Heart right ventricle (tissue), 16 donors: Measurements from ENCODE around the gene FAM20C. TPM values are rescaled to one million over a fixed set of nuclear protein-coding genes. Genes with fewer than 3 reads are reported as not detected.

Source experiments
- ATAC-seq, 8 donors: fragments of 200-7000 bp; cut with Tn5 transposase; one replicate each; pipeline ENCODE4 v1.9.1; 2020; ENCODE audit warnings: mild to moderate bottlenecking in 8 of 8, moderate library complexity in 8 of 8, moderate number of reproducible peaks in 1 of 8
- DNase-seq, 2 donors: peaks; one replicate each; pipeline ENCODE4 v3.0.0-alpha.2; 2020
- H3K27ac ChIP-seq, 10 donors: fragments of 200-600 bp; sonication (generic) in 2 of 10; one replicate each; pipeline versions ENCODE4 v1.5.0 to v1.8.0; 2020 to 2022; ENCODE audit warnings: mild to moderate bottlenecking in 3 of 10
- H3K27me3 ChIP-seq, 7 donors: fragments of 200-600 bp; one replicate each; pipeline ENCODE4 v1.8.0; 2021 to 2022; ENCODE audit warnings: mild to moderate bottlenecking in 2 of 7
- H3K36me3 ChIP-seq, 9 donors: fragments of 200-600 bp; sonication (generic) in 1 of 9; one replicate each; pipeline versions ENCODE4 v1.5.0 to v1.8.0; 2020 to 2022; ENCODE audit warnings: mild to moderate bottlenecking in 2 of 9
- H3K4me1 ChIP-seq, 9 donors: fragments of 200-600 bp; sonication (generic) in 1 of 9; one replicate each; pipeline versions ENCODE4 v1.5.0 to v1.8.0; 2020 to 2022; ENCODE audit warnings: mild to moderate bottlenecking in 4 of 9
- H3K4me3 ChIP-seq, 10 donors: fragments of 200-600 bp; sonication (generic) in 2 of 10; one replicate each; pipeline versions ENCODE4 v1.5.0 to v1.8.0; 2020 to 2022; ENCODE audit warnings: mild to moderate bottlenecking in 7 of 10, moderate library complexity in 2 of 10
- H3K9me3 ChIP-seq, 11 donors: fragments of 200-600 bp in 10 of 11; sonication (generic) in 2 of 11; one replicate each; pipeline versions ENCODE4 v1.5.0 to v1.8.0; 2013 to 2022; ENCODE audit warnings: mild to moderate bottlenecking in 2 of 11, control low read depth in 1 of 11, moderate library complexity in 1 of 11
- WGBS, 2 donors: extraction: QIAGEN DNeasy Blood & Tissue Kit; methylation state at CpG; one replicate each; pipeline ENCODE4 v1.1.7; 2013; ENCODE audit warnings: inconsistent platforms in 1 of 2; 5-methylcytosine and 5-hydroxymethylcytosine counted together
- intact Hi-C, 10 donors: fragments of 100-400 bp; cut with DNase I; formaldehyde crosslinking; loops; one replicate each; pipeline versions ENCODE4 v1.11.1 to v1.14.2; 2022
- long read RNA-seq, 3 donors: library from polyadenylated mRNA; unstranded; transcript quantifications; one replicate each; pipeline ENCODE4 v2.0.0, GENCODE V29; 2020 to 2021
- polyA plus RNA-seq, 2 donors: library from polyadenylated mRNA; stranded (reverse); fragments of 200-250 nt; gene quantifications; one replicate each; pipeline ENCODE4 v1.2.3, GENCODE V29; 2013
- total RNA-seq, 10 donors: library from RNA; stranded (reverse); fragmentation: NEBNext Ultra II Directional in 3 of 10; extraction: Animal tissue kit (Norgen Biotek cat#: 25700) in 3 of 10; gene quantifications; one replicate each; pipeline versions ENCODE4 v1.2.1 to v1.2.4, GENCODE V29; 2021 to 2023
- TF ChIP-seq, protein P1 (sequence below), 9 donors: fragments of 200-600 bp; sonication (generic) in 2 of 9; IDR thresholded peaks; one replicate each; pipeline versions ENCODE4 v1.5.0 to v1.8.0; 2021 to 2022; ENCODE audit warnings: antibody characterized with exemption in 9 of 9, mild to moderate bottlenecking in 5 of 9, moderate library complexity in 1 of 9
- donor health status: Arrhythmogenic right ventricular cardiomyopathy.
- donor health status: ischemic (EF 13 %, LVEDD 7.1; RV severe dilation, severe dysfunction).
- donor health status: healthy with polysubstance abuse.
- donor health status: DM: no; HTN: yes; CAD: no.
- donor health status: DM: no; HTN: no; CAD: no.
- donor health status: ischemic (EF 25% LVEDD 6.9; RV normal size, moderate dysfunction).
- donor health status: ischemic (EF 25% LVEDD 5.7; RV mildly dilated, moderate dysfunction).
- donor health status: healthy.
- donor health status: DM: yes; HTN: yes; CAD: no.
- donor health status: Ischemic cardiomyopathy.
- donor health status: ischemic (EF 35%, LVEDD 5.7; RV mildly dilated, moderate dysfunction).
- donor health status: nonischemic (EF 11% LVEDD 7.7; RV severe dilation, severe dysfunction).
- donor health status: DM: yes; HTN: yes; CAD: no.
- donor health status: PGD.
- donor health status: ischemic (EF 29% LVEDD 5.4; RV normal size, mild dysfunction).
- donor health status: nonischemic (EF 23%, LVEDD 6.1; RV moderate dilation, normal function).

Gene FAM20C
- total RNA-seq (10 to 100 TPM; 12.4 to 59.8 (median 19.2) TPM), polyA plus RNA-seq (10 to 100 TPM; 12.7 to 24.0 TPM)
- long read RNA-seq, donor 1, transcript FAM20C-201 (10 exons, 2,751 nt): major isoform, 72 of 91 reads
- long read RNA-seq, donor 1, partial matches to known transcripts: 9 of 91 reads
- long read RNA-seq, donor 1, other reads (novel, unspliced or antisense): 9 of 91 reads
- long read RNA-seq, donor 2, transcript FAM20C-201 (10 exons, 2,751 nt): major isoform, 70 of 85 reads
- long read RNA-seq, donor 2, partial matches to known transcripts: 9 of 85 reads
- long read RNA-seq, donor 2, other reads (novel, unspliced or antisense): 6 of 85 reads
- long read RNA-seq, donor 3, transcript FAM20C-201 (10 exons, 2,751 nt): major isoform, 21 of 63 reads
- long read RNA-seq, donor 3, partial matches to known transcripts: 30 of 63 reads
- long read RNA-seq, donor 3, other reads (novel, unspliced or antisense): 9 of 63 reads

DNA sequence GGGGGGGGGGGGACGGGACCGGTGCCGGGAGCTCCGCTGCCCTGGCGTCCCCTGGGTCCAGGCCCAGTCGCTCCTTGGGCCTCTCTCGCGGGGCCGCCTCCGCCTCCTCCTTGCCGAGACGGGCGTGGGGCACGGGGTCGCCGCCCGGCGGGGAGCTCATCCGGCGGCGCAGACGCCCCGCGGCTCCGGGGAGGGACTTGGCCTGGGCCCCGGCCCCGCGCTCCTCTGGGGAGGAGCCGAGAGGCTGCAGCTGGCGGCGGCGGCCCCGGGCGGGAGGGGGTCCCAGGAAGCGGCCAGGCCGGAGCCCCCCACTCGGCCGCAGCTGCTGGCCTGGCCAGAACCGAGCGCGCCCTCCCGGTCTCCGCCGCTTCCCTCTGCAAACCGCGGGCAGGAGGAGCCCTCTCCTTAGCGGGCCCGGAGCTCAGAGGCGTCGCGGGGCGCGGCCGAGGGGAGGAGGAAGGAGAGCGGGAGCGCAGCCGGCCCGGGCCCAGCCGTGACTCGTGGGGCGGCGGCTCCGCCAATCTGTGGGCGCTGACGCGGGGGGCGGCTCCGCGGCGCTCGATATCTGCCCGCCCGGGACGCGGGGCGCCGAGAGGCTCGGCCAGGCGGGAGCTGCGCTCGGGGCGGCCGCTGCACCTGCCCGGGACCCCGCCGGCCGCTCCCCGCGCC, at the start of gene FAM20C:
FAM20C (plus strand) TSS at position 591 of the 669 bp plus-strand sequence. CDS start 629 bp downstream, outside the sequence.
- H3K36me3 ChIP-seq: peaks cover 0 to 32% (median 17%) of the 10 kb centered on the region in 9 donors
- TF ChIP-seq, protein P1, sequence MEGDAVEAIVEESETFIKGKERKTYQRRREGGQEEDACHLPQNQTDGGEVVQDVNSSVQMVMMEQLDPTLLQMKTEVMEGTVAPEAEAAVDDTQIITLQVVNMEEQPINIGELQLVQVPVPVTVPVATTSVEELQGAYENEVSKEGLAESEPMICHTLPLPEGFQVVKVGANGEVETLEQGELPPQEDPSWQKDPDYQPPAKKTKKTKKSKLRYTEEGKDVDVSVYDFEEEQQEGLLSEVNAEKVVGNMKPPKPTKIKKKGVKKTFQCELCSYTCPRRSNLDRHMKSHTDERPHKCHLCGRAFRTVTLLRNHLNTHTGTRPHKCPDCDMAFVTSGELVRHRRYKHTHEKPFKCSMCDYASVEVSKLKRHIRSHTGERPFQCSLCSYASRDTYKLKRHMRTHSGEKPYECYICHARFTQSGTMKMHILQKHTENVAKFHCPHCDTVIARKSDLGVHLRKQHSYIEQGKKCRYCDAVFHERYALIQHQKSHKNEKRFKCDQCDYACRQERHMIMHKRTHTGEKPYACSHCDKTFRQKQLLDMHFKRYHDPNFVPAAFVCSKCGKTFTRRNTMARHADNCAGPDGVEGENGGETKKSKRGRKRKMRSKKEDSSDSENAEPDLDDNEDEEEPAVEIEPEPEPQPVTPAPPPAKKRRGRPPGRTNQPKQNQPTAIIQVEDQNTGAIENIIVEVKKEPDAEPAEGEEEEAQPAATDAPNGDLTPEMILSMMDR (IDR thresholded peaks at IDR 0.05): no peak
- 0 to 1% methylated on average over 57 to 81 of the region's 89 CpGs for WGBS, 2 donors
- H3K4me3 ChIP-seq: peak within 1 kb of the TSS; percentile 51 to 90 (median 72)
- peaks cover 14 to 41% (median 39%) of the 10 kb centered on the region in 9 donors for H3K4me1 ChIP-seq
- H3K27ac ChIP-seq: peak within 1 kb of the TSS; percentile 55 to 95 (median 92)
- peaks cover 0 to 26% (median 0%) of the 10 kb centered on the region in 7 donors for H3K27me3 ChIP-seq
- peaks cover 0 to 9% (median 0%) of the 10 kb centered on the region in 11 donors for H3K9me3 ChIP-seq
- ATAC-seq (peak; percentile 80 to 90 (median 87)), DNase-seq (peak; percentile 85 to 87)
- intact Hi-C loops: loop anchor here in 4 of 10 donors (2.0 to 5.0 kb wide), 3 partner anchors 40 to 43 kb away; no protein-coding TSS in a partner anchor

DNA sequence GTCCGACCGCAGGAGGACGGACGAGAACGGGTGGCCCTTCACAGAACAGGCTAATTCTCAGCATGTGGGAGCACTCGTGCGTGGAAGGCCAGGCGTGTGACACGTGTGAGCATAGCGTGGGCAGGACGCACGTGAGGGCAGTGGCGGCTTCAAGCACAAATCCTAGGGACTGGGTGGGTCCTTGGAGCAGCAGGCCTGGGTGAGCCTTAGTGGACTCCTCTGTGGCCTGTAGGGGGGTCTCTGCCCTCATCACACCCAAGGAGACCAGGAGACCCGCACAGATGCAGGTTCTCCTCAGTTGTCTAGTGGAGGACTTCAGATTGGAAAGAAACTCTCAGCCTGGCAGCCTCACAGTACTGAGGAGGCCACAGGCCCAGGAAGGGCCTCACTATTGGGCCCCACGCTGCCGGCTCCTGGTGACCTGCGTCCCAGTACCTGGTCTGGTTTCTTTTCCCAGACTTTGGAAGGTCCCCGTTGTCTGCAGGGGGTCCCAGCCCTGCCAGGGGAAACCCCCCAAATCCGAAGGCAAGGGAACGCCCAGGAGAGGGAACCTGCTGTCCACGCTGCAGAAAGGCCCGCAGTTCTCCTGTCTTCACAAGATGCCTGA, 49.1 kb upstream of the FAM20C start:
- WGBS, 2 donors: 92% methylated on average over 22 of the region's 22 CpGs
- TF ChIP-seq, protein P1 (IDR thresholded peaks at IDR 0.05): no peak
- ATAC-seq (peak in 1 of 8 donors; percentile 13), DNase-seq (no peak)
- intact Hi-C loops: no loop called here
- peaks cover 0 to 5% (median 0%) of the 10 kb centered on the region in 7 donors for H3K27me3 ChIP-seq
- H3K27ac ChIP-seq: peak overlapping the region in 4 of 10 donors; percentile 22 to 65 (median 49)
- no peaks in the 10 kb centered on the region for H3K9me3 ChIP-seq
- H3K4me1 ChIP-seq: peaks cover 0 to 18% (median 11%) of the 10 kb centered on the region in 9 donors
- H3K4me3 ChIP-seq: no peak overlapping the region
- H3K36me3 ChIP-seq: peaks cover 0 to 5% (median 0%) of the 10 kb centered on the region in 9 donors

DNA sequence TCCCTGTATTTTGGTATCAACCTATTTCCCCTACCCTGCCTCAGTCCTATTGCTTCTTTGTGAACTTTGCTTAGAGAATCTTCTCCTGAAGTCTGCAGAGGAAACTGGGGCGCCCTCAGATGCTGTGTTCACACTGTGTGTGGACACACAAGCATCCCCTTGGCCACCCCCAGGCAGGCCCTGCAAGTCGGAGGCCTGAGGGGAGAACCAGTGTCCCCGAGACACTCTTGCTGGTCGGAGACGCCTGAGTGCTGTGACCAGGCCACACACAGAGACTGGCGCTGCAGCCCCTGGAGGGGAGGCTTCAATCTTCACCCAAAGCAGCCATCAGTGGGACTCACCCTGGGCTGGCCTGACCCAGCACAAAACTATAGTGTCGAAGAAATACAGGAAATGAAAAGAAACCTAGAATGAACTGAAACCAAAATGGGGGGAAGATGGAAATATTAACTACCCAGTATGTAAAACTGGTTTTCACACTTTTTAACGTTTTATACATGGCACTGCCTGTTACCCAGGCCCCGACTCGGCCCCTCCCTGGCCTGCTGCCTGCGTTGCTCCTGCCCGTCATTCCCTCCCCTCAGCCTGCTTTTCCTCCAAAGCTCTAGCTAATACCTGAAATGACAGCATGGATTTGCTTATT, 48.4 kb upstream of the FAM20C start:
- TF ChIP-seq, protein P1 (IDR thresholded peaks at IDR 0.05): no peak
- no peak overlapping the region for H3K27ac ChIP-seq
- H3K4me3 ChIP-seq: no peak overlapping the region
- H3K9me3 ChIP-seq: no peaks in the 10 kb centered on the region
- DNase-seq (no peak), ATAC-seq (no peak)
- peaks cover 0 to 5% (median 0%) of the 10 kb centered on the region in 7 donors for H3K27me3 ChIP-seq
- H3K36me3 ChIP-seq: peaks cover 0 to 5% (median 0%) of the 10 kb centered on the region in 9 donors
- intact Hi-C loops: no loop called here
- WGBS, 2 donors: 86 to 94% methylated on average over 12 of the region's 12 CpGs
- H3K4me1 ChIP-seq: peaks cover 0 to 21% (median 11%) of the 10 kb centered on the region in 9 donors
